NCI-H2107 treated with DMSO at 0.1 percent for 48 hours (cell line): ENCODE results near the gene SRGAP3.

Experiments
- DNase-seq: peaks from one replicate; lab custom pipeline; 2025; ENCODE audit not compliant: unreplicated experiment; lab: John Stamatoyannopoulos, UW

The SRGAP3 gene

GRCh38 chr3:9026320-9027045 lies 223.0 kb downstream of the SRGAP3 start:
- DNase-seq: no peak

GRCh38 chr3:9024341-9024740 lies 225.1 kb downstream of the SRGAP3 start:
- DNase-seq: no peak

DNA sequence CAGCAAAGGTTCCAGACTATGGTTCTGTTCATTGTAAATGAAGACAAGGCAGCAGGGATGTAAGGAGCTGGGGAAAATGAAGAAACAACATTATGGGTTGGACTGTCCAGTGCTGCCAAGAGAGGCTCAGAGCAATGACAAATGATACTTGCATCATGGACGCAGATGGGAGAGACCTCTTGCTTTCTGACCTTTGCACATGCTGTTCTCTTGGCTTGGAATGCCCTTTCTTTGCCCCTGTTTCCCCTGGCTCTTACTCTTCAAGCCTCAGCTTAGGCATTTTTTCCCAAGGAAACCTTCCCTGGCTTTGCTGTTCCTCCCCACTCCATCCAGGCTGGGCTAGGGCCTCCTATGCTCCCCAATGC lies 226.2 kb downstream of the SRGAP3 start:
- DNase-seq: no peak

DNA sequence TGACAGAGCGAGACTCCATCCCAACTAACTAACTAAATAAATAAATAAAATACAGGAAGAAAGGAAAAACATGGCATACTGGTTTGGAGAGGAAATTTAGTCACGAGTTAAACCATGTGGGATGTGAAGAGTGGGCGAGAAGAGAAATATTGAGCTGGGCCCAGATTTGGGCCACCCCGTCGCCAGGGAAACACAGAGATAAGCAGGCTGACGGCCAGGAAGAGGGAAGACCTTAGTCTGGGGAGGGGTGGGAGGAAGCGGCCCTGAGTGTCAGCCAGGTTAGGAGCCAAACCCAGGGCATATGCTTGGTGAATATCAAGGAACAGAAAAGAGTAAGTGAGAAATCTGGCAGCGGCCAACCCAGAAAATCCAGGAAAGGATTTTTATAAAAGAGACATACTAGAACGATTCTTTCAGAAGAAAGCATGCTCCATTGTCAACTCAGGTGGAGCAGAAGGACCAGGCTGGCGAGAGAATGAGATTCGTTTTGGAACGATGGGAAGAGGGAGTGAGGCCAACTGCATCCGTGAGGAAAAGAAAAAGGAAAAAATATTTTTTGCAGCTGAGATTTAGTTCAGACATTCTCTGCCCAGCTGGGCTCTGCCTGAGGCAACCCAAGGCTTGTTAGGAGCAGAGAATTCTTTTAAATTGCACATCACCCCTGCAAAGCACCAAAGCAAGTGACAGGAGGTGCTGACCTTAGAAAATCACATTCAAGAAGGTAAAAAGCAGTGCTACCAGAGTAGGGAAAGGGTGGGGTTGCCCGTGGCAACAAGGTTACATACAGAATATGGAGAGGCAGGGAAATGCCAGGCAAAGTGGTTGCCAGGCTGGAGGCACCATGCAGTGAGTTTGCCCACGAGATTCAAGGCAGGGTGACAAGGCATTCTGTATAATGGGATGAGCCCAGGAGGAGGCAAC lies 226.9 kb downstream of the SRGAP3 start:
- no peak for DNase-seq

- DNase-seq: no peak
Observed at GRCh38 chr3:9021271-9022009, 228.0 kb downstream of the SRGAP3 start.

- no peak for DNase-seq
Observed at GRCh38 chr3:9020426-9020825, 229.0 kb downstream of the SRGAP3 start.

GRCh38 chr3:9019259-9019961 lies 230.0 kb downstream of the SRGAP3 start:
- DNase-seq: no peak

GRCh38 chr3:9015250-9015649 lies 234.2 kb downstream of the SRGAP3 start:
- DNase-seq: no peak

DNA sequence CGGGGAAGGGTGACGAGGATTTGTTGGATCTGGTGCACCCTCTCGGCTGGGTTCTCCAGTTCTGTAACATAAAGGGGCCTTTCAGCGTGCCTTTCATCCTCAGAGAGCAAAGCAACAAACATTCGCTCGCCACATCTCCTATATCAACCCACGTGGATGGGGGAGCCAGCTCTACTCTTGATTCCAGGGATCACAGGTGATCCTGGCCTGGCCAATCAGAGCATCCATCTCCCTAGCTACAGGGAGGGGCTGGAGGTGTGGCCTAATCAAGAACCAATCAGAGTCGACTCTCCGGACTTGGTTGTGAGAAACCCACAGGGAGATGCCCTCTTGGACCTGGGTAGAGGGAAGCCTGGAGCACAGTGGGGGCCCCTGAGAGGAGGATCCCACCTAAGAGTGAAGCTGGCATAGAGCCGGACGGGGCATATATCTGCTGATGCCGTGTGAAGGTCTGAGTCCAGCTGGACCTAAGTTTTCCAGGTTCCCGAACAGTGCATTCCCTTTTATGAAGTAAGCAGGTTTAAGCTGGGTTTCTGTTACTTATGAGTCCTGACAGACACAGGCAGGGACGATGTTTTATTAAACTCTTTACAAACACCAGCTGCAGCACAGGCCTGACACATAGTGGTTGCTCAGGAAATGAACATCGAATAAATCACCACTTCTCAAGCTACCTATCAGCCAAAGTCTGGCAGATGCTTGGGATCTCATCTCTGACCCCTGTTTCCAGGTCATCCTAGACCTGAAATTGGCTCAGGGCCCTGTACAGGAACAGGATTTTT lies 235.5 kb downstream of the SRGAP3 start:
- DNase-seq: no peak

DNA sequence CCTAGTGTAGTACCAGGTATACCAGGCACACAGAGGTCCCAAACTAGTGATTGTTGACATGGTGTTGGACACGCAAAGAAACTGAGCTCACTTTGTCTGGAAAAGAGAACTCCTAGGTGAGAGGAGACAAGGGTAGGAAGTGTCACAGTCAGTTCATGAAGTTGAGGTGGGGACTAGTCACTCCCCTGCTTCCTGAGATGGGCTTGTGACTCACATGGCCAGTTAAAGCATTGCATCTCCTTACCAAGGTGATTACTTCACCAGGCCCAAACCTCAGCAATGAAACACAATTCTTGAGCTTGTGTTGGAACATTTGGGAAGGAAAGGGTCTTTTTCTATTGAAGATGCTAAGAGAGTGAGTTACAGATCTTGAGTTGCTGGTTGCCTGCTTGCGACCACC lies 236.9 kb downstream of the SRGAP3 start:
- no peak for DNase-seq

DNA sequence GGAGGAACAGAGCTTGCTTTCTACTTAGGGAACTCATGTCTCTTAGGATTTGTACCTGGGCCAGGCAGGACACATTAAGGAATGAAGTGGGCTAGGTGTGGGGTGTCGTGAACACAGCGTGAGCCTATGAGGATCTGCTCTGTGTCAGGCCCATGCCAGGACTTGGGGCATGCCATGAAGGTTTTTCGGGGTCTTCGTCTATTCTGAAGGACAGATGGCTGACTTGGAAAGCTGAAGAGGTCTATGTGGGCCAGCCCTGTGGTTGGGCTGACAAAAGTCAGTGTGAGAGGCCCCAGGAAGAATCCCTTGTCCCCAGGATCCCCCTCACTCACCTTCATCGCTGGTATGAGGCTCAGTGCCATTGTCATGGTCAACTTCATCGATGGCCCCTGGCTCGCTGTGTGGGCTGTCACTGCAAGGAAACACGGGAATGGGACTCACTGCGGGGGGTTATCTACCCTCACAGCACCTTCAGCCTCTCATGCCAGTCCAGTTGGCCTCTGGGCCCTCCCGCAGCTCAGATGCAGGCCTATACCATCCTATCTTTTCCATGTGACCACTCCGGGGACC lies 239.4 kb downstream of the SRGAP3 start:
- DNase-seq: no peak

DNA sequence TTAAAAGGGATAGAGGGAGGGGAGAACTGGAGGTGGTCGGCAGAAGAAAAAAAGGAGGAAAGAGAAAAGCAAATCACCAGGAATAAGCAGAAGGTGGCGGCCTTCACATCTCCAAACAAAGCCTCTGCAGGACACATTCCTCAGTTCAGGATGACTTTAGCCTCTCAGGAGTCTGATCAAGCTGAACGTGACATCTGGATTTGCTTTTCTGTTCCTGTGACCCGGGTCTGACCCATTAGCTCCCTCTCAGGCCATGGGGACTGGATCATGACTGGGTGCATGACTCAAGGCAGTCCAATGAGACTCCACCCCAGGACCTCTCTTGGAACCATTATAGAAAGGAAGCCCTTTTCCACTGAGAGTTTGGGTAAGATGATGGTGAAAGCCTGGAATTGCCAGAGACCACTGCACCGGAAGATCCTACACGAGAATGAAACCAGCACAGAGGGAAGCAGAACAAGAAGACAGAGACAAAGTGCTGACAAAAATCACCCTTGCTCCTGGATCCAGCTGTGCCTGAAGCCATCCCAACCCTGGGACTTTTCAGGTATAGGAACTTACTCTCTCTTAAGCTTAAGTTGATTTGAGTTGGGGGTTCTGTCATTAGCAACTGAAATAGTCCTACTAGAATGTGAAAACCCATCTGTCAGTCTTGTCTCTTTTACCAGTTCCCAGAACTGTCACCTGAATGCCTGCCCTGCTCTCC lies 240.7 kb downstream of the SRGAP3 start:
- DNase-seq: no peak

DNA sequence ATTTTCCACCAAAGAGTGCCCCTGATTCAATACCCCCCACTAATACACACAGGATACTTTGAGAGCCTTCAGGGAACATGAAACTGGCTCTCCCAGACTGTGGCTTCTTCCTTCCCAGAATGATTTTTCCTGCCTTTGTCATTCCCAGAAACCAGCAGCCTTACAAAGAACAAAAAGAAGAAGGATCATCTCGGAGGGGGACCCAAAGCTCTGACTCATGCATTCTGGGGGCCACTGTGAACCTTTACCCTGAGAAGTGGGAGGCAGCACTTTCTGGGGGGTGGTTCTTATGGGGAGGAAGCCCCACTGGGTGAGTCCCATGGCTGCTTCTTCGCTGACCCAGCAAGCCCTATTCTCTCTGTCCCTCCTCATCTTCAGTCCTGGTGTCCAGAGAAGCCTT lies 241.5 kb downstream of the SRGAP3 start:
- DNase-seq: no peak

DNA sequence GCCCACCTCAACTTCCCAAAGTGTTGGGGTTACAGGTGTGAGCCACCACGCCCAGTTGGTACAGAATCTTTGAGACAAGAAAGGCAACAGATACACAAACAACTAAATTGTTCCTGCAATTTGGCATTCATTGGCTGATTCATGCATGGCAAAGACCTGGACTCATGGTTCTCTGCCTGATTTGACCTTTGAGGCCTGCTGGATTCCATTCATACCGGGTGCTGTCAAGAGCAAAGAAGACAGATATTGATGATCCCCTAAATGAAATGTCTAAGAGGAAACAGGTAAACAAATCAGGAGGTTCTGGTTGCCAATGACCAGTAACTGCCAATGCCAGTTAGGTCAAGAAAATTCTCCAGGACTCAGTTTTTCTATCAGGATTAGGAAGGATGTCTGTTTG lies 242.2 kb downstream of the SRGAP3 start:
- DNase-seq: no peak

GRCh38 chr3:9000041-9000440 lies 249.4 kb downstream of the SRGAP3 start:
- DNase-seq: no peak

GRCh38 chr3:8997151-8997550 lies 252.3 kb downstream of the SRGAP3 start:
- no peak for DNase-seq

DNA sequence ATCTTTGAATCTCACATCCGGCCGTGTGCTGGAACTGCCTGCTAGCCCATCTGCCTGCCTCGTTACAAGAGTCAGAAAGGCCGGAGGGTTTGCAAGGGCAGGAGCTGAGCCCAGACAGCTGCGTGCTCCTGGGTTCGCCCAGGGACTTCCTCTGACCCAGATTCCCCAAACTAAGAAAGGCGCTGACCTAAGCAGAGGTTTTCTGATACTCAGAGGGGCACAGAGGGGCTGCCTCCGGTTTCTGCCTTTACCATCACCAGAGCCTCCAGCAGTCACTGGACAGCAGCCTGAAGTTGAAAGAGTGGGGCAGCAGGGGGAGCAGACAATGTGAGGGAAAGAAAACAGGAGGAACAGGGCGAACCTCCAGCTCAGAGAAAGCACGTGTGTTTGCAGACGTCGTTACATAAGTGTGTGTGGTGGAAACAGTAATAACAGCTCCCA lies 252.7 kb downstream of the SRGAP3 start:
- DNase-seq: no peak

DNA sequence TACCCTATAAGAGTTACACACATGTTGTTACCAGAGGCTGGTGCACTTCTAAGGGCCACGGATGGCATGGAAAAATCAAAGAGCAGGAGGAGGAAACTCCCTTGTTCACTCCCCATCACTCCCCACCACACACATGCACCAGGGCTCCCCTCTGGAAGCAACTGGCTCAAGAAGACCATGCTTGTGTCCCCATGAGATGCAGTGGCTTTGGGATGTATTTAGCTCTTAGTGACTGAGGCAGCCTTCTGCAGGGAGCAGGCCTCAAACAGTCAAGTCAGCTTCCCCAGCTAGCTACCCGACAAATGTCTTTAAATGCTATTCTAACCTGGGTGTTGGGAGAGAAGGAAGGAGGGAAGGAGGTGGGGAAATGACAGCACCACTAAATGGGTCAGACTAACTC lies 253.2 kb downstream of the SRGAP3 start:
- DNase-seq: no peak

DNA sequence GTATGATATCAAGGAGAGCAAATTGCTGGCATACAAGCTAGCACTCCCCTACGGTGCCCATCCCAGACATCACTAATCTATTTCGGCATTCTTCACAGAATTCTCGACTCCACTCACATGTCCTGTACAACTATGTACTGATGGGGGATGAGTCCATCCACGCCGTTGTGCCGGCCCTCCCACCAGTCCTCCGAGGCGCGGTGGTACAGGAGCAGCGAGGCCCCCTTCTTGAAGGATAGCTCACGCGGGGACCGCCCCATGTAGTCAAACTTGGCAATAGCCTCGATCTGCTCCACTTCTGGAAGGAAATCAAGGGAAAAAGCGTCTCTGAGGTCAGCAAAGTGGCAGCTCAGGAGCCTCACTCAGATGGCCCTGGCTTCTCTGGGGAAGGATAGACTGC lies 255.2 kb downstream of the SRGAP3 start:
- no peak for DNase-seq
